ENCODE results near the gene ALX4.

The ALX4 gene

GRCh38 chr11:44301564-44302271, 8.2 kb downstream of the ALX4 start:
- Histone ChIP-seq H3K9me3 (replicated peaks; ENCODE audit: insufficient read depth, low read length) (no peaks in the 10 kb centered on the region), H3K4me2 (ENCODE audit: low read depth, low read length) (no peak overlapping the region), H3K27me3 (replicated peaks; ENCODE audit: insufficient read depth, low read length) (peaks cover 63% of the 10 kb centered on the region), H3K4me3 (ENCODE audit: low read length) (no peak overlapping the region), H3K9me2 (replicated peaks; ENCODE audit: insufficient read depth, low read length) (no peaks in the 10 kb centered on the region), H3K79me2 (ENCODE audit: low read length) (no peaks in the 10 kb centered on the region), H4K20me1 (ENCODE audit: insufficient read depth, low read length) (no peaks in the 10 kb centered on the region), H2AFZ (ENCODE audit: low read length) (no peak overlapping the region), H3K36me3 (replicated peaks; ENCODE audit: insufficient read depth, low read length) (no peaks in the 10 kb centered on the region), H3K9ac (ENCODE audit: low read length) (no peak overlapping the region), H3K4me1 (ENCODE audit: low read length) (0 out of 2 replicates have a peak, but pooled peaks cover 4% of the 10 kb centered on the region), H3K27ac (ENCODE audit: low read length) (no peak overlapping the region), H3F3A (ENCODE audit: insufficient read depth, low read length) (no peaks in the 10 kb centered on the region)
- TF ChIP-seq EZH2 (optimal IDR thresholded peaks at IDR 0.05; ENCODE audit: low read depth, low read length): no peak
- DNase-seq: no peak

- H3K9me2 ChIP-seq (replicated peaks; ENCODE audit: insufficient read depth, low read length): no peaks in the 10 kb centered on the region
- peaks cover 59% of the 10 kb centered on the region for H3K27me3 ChIP-seq (replicated peaks; ENCODE audit: insufficient read depth, low read length)
- H3K79me2 ChIP-seq (ENCODE audit: low read length): no peaks in the 10 kb centered on the region
- no peaks in the 10 kb centered on the region for H4K20me1 ChIP-seq (ENCODE audit: insufficient read depth, low read length)
- 0 out of 2 replicates have a peak, but pooled peaks cover 4% of the 10 kb centered on the region for H3K4me1 ChIP-seq (ENCODE audit: low read length)
- no peak for DNase-seq
- H3K36me3 ChIP-seq (replicated peaks; ENCODE audit: insufficient read depth, low read length): no peaks in the 10 kb centered on the region
- H3K4me2 ChIP-seq (ENCODE audit: low read depth, low read length): no peak overlapping the region
- no peak overlapping the region for H3K27ac ChIP-seq (ENCODE audit: low read length)
- H3K4me3 ChIP-seq (ENCODE audit: low read length): no peak overlapping the region
- H3F3A ChIP-seq (ENCODE audit: insufficient read depth, low read length): no peaks in the 10 kb centered on the region
- TF ChIP-seq CTCF (IDR thresholded peaks at IDR 0.05; ENCODE audit: low read length) (no peak), EZH2 (optimal IDR thresholded peaks at IDR 0.05; ENCODE audit: low read depth, low read length) (no peak), EZH2phosphoT487 (IDR thresholded peaks at IDR 0.05; ENCODE audit: low read length) (no peak)
- no peak overlapping the region for H3K9ac ChIP-seq (ENCODE audit: low read length)
- H2AFZ ChIP-seq (ENCODE audit: low read length): no peak overlapping the region
- H3K9me3 ChIP-seq (replicated peaks; ENCODE audit: insufficient read depth, low read length): no peaks in the 10 kb centered on the region
Observed at GRCh38 chr11:44300844-44301563, 8.9 kb downstream of the ALX4 start.

GRCh38 chr11:44298862-44299261, 11.1 kb downstream of the ALX4 start:
- Histone ChIP-seq H3K9ac (ENCODE audit: low read length) (no peak overlapping the region), H3K9me3 (replicated peaks; ENCODE audit: insufficient read depth, low read length) (no peaks in the 10 kb centered on the region), H3K79me2 (ENCODE audit: low read length) (no peaks in the 10 kb centered on the region), H3K36me3 (replicated peaks; ENCODE audit: insufficient read depth, low read length) (no peaks in the 10 kb centered on the region), H3K4me1 (ENCODE audit: low read length) (no peaks in the 10 kb centered on the region), H2AFZ (ENCODE audit: low read length) (no peak overlapping the region), H3K27me3 (replicated peaks; ENCODE audit: insufficient read depth, low read length) (peaks cover 37% of the 10 kb centered on the region), H3F3A (ENCODE audit: insufficient read depth, low read length) (no peaks in the 10 kb centered on the region), H4K20me1 (ENCODE audit: insufficient read depth, low read length) (no peaks in the 10 kb centered on the region), H3K27ac (ENCODE audit: low read length) (no peak overlapping the region), H3K4me3 (ENCODE audit: low read length) (no peak overlapping the region), H3K9me2 (replicated peaks; ENCODE audit: insufficient read depth, low read length) (no peaks in the 10 kb centered on the region), H3K4me2 (ENCODE audit: low read depth, low read length) (no peak overlapping the region)
- DNase-seq: no peak
- TF ChIP-seq EZH2 (optimal IDR thresholded peaks at IDR 0.05; ENCODE audit: low read depth, low read length) (no peak), CTCF (IDR thresholded peaks at IDR 0.05; ENCODE audit: low read length) (no peak), EZH2phosphoT487 (IDR thresholded peaks at IDR 0.05; ENCODE audit: low read length) (no peak)

DNA sequence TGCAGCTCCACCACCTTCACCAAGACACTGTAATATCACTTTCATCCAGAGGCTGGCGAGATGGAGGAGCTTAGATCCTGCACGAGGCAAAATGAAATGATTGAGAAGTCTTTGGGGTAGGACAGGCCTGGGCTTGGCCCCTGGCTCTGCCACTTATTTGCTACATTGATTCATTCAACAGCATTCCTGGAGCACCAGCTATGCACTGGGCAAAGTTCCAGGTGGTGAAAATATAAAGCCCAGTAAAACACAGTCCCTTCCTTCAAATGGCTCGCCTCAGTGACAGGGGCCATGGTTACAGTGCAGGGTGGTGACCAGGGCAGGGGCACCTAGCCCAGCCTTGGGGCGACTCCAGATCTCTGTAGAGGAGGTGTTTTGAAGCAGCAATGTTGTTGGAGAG, 19.7 kb downstream of the ALX4 start:
- TF ChIP-seq EZH2 (optimal IDR thresholded peaks at IDR 0.05; ENCODE audit: low read depth, low read length): no peak
- TF ChIP-seq EZH2phosphoT487 (IDR thresholded peaks at IDR 0.05; ENCODE audit: low read length): no peak
- TF ChIP-seq CTCF (IDR thresholded peaks at IDR 0.05; ENCODE audit: low read length): no peak
- H3K9me2 ChIP-seq (replicated peaks; ENCODE audit: insufficient read depth, low read length): no peaks in the 10 kb centered on the region
- DNase-seq: no peak

More for the DNA sequence above, 19.7 kb downstream of the ALX4 start:
- Histone ChIP-seq H3K27ac (ENCODE audit: low read length) (no peak overlapping the region), H3K4me2 (ENCODE audit: low read depth, low read length) (no peak overlapping the region), H3K27me3 (replicated peaks; ENCODE audit: insufficient read depth, low read length) (no peaks in the 10 kb centered on the region), H3K9ac (ENCODE audit: low read length) (no peak overlapping the region), H2AFZ (ENCODE audit: low read length) (no peak overlapping the region), H3K4me3 (ENCODE audit: low read length) (no peak overlapping the region), H3K9me3 (replicated peaks; ENCODE audit: insufficient read depth, low read length) (no peaks in the 10 kb centered on the region), H3K79me2 (ENCODE audit: low read length) (no peaks in the 10 kb centered on the region), H4K20me1 (ENCODE audit: insufficient read depth, low read length) (no peaks in the 10 kb centered on the region), H3K36me3 (replicated peaks; ENCODE audit: insufficient read depth, low read length) (no peaks in the 10 kb centered on the region), H3K4me1 (ENCODE audit: low read length) (no peaks in the 10 kb centered on the region), H3F3A (ENCODE audit: insufficient read depth, low read length) (no peaks in the 10 kb centered on the region)

Measured in MM.1S (cell line).